Endometrial microvascular endothelial cells (primary cell): ENCODE data around the gene AASDH. TPM values are rescaled to one million over a fixed set of nuclear protein-coding genes. Genes with fewer than 3 reads are reported as not detected.

Source experiments
- in situ Hi-C: cut with HindIII; loops from 2 replicates; pipeline ENCODE4 v1.10.0; 2017; ENCODE audit warnings: low sequenced_read_pairs, low pct_unique_long_range_greater_than_20kb; ENCODE audit errors: inconsistent ontology term
- total RNA-seq: library from RNA; depleted of rRNA; stranded (reverse); fragments of >200 nt; gene quantifications from one replicate; pipeline ENCODE4 v1.2.3, GENCODE V29; 2015; ENCODE audit errors: inconsistent ontology term

Gene AASDH
- total RNA-seq, 1 donor from 2014 or later: 8.0 TPM

DNA sequence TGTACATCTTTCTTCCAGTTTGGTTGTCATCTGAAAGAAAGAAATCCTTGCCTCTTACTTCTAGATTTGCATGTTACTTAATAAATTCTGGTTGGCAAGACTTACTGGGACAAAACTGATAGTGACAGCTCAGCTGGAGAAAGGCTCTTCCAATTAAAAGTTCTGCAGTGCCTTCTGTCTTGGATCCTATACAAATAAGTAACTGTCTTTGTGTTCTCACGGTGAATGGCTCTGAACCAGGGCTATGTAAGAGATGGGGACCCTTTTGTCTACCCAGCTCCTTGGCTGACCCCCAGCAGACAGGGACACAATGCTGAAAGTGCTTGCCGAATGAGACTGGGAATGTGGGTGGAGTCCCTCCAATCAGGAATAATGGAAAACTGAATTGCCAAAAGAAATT lies 89.5 kb downstream of the AASDH start:
- in situ Hi-C loops: no loop called here

- in situ Hi-C loops: no loop called here
Observed at GRCh38 chr4:56296526-56296925, 90.8 kb downstream of the AASDH start.

DNA sequence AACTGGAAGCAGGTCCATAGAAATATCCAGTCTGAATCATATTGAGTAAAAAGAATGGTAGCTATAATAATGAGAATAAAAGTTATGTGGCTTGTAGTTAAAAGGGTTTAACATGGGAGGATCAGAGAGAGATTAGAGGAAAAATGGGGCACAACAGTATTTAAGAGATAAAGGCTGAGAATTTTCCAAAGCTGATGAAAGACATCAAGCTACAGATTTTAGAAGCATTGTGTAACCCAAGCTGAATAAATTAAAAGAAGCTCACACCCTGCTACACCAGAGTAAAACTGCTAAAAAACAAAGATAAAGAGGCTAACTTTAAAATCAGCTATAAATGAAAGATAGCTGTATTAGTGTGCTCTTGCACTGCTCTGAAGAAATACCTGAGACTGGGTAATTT lies 94.2 kb downstream of the AASDH start:
- in situ Hi-C loops: no loop called here

DNA sequence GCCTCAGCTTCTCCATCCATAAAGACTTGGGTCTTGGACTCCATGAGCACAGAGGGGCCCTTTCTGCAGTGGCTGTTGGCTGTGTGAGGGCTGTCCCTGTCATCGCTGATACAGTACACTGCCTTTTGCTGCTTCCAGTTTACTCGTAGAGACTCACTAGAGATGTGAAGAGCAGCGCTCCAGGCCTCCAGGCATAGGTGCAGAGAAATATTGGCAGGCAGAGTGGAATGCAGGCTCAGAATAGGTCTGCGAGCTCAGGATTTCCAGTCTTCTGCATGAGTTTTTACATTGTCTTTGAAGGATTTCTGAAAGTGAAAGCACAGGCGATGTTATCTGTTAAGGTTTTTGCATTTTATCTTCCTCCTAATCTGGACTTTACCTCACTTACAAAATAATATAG lies 97.4 kb downstream of the AASDH start:
- in situ Hi-C loops: no loop called here

DNA sequence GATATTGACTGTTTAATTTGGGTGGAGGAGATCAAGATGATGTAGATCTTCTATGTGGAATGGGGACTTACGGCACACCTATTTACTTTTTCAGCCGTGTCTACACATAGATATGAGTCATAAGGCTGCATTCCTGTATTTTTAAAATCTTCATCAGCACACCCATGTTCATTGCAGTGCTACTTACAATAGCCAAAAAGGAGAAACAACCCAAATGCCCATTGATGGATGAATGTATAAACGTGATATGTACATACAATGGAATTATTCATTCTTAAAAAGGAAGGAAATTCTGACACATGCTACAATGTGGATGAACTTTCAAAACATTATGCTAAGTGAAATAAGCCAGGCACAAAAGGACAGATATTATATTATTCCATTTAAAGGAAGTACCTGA lies 98.6 kb downstream of the AASDH start:
- in situ Hi-C loops: no loop called here

Other genes starting within 250 kb of the AASDH start
- 19.8 TPM for gene PPAT, start 48.1 kb upstream of the AASDH start, total RNA-seq
- gene PAICS, start 48.8 kb upstream of the AASDH start, total RNA-seq: 145 TPM
- 74.3 TPM for gene SRP72, start 80.1 kb upstream of the AASDH start, total RNA-seq
- gene ARL9, start 118.3 kb upstream of the AASDH start, total RNA-seq: 1.1 TPM